HG03135 (cell line): ENCODE data around the gene MOGAT2.
"Not testable (repeated sequence)": the region's sequence is repeated elsewhere in the genome, so short reads cannot be mapped to it uniquely, and the experiment has no call there.

Source experiments
- ATAC-seq: cut with Tn5 transposase; IDR thresholded peaks from one replicate; pipeline ENCODE4 v1.9.1; 2021; ENCODE audit warnings: mild to moderate bottlenecking, moderate library complexity; ENCODE audit not compliant: unreplicated experiment

The MOGAT2 gene

GRCh38 chr11:75717608-75718418 is at the start of gene MOGAT2:
Gene MOGAT2 (plus strand): TSS chr11:75717838. CDS start chr11:75717889, 51 bp downstream.
- ATAC-seq, result no peak

- no peak for ATAC-seq
These were observed 49.0 kb upstream of the MOGAT2 start, which contains the start of gene MAP6 for GRCh38 chr11:75668451-75669297. Gene MAP6 (minus strand): TSS chr11:75669038. CDS start chr11:75668369, 669 bp downstream.

DNA sequence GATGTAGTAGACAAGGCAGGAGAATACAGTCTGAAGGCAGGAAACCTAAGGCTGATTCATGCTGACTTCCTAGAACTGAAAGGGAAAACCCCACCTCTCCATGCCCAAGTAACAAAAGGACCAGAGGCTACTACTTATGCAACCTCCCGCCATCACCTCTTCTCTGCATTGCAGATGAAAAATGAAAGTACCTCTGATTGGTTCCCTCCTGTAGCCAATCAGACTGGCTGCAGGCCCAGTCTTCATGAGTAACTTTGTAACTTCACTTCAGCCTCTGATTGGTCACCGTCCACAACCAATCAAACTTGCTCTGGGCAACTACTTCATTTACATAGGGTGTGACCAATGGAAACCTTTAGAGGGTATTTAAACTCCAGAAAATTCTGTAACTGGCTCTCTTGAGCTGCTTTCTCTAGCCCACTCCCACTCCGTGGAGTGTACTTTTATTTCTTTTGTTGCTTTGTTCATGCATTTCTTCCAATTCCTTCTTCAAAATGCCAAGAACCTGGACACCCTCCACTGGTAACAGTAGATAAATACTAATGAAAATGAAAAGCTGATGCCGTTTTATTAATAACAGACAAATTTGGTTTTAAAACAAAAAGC is 43.6 kb upstream of the MOGAT2 start:
- ATAC-seq, result no peak

GRCh38 chr11:75677275-75677674 is 40.4 kb upstream of the MOGAT2 start:
- no peak for ATAC-seq

DNA sequence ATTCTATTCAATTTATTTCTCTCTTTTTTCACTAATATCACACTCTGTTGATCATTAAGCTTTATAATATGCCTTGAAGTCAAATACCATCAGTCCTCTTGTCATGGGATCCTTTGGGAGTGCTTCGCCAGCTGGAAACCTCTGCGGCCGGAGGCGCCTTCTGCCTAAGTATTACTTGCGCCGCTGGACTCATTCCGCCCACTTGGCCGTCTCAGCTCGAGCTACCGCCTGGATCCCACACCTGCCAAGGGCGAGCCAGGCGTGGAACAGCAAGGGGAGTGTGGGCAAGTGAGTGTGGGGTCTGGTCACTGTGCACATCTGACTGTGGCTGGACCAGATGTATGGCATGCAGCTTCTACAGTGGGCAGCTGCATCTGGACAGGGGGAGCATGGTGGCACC is 39.7 kb upstream of the MOGAT2 start:
- ATAC-seq, result no peak

GRCh38 chr11:75678620-75679259 is 38.9 kb upstream of the MOGAT2 start:
- no peak for ATAC-seq

GRCh38 chr11:75679566-75679965 is 38.1 kb upstream of the MOGAT2 start:
- no peak for ATAC-seq

GRCh38 chr11:75683856-75684255 is 33.8 kb upstream of the MOGAT2 start:
- ATAC-seq, result not testable (repeated sequence)

GRCh38 chr11:75689863-75690609 is 27.6 kb upstream of the MOGAT2 start:
- peak; percentile 68 for ATAC-seq

- ATAC-seq, result no peak
These were observed 25.8 kb upstream of the MOGAT2 start for GRCh38 chr11:75691804-75692203.

DNA sequence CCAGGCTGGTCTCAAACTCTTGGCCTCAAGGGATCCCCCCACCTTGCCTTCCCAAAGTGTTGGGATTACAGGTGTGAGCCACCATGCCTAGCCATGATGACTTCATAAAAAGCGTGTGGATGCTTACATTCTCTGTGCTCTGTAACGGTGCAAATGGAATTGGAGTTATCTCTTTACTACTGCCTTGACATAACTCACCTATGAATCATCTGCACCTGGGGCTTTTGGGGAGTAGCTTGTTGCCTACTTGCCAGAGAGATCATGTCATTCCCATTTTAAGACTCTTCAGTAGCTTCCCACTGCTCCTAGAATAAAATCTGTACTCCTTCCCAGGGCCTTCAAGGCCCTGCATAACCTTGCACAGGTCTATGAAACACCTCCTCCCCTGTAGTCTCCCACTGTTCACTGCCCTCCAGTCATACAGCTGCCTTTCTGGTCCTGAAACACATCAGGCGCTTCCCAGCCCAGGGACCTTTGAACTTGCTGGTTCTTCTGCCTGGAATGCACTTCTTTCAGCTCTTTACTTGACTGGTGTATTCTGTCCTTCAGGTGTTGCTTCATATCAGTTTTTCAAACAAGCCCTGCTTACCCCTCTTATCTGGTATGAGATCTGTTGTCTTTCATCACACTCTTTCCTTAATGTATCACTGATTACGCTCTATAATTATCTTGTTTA is 19.6 kb upstream of the MOGAT2 start:
- ATAC-seq, result no peak

- ATAC-seq, result no peak
These were observed 16.7 kb upstream of the MOGAT2 start for GRCh38 chr11:75700940-75701339.

- no peak for ATAC-seq
These were observed 13.9 kb upstream of the MOGAT2 start for GRCh38 chr11:75703695-75704237.

- ATAC-seq, result no peak
These were observed 12.1 kb upstream of the MOGAT2 start for GRCh38 chr11:75705541-75705940.

- no peak for ATAC-seq
These were observed 11.3 kb upstream of the MOGAT2 start for GRCh38 chr11:75706260-75706729.

- ATAC-seq, result no peak
These were observed 3.4 kb upstream of the MOGAT2 start for GRCh38 chr11:75714211-75714610.

- no peak for ATAC-seq
These were observed 1.9 kb upstream of the MOGAT2 start for GRCh38 chr11:75715688-75716087.

GRCh38 chr11:75716659-75717058 is 979 bp upstream of the MOGAT2 start:
- ATAC-seq, result no peak
